Measurements from ENCODE around the gene ACSL1.

DNA sequence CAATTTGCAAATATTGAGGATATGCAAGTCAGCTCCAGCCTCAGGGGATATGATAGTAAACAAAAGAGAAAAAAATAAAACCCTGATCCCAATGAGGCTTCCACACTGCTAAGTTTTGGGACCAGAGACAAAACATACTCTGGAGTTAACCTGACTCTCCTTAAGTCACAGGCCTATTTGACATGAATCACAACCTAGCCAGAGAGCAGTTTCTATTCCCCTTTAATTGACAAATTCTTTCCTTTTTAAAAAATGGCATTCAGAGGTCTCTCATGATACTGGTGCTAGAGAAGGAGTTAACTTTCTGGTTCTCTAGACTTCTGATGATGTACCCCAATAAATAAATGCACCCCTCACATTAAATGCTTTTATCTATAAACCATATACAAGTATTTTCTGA, 8.8 kb downstream of the ACSL1 start:
- no peak for TF ChIP-seq GATA3 (IDR thresholded peaks at IDR 0.05; ENCODE audit: low read depth, low read length)
- TF ChIP-seq GATA2 (IDR thresholded peaks at IDR 0.05; ENCODE audit: low read depth, low read length) = no peak
